Liver (tissue), 9 donors: ENCODE data around the gene MATN4. TPM values are rescaled to one million over a fixed set of nuclear protein-coding genes. Genes with fewer than 3 reads are reported as not detected.

ENCODE experiments used
- DNase-seq: peaks from one replicate; pipeline ENCODE4 v3.0.0-alpha.2; 2017; ENCODE audit warnings: low spot score
- H3K27ac ChIP-seq, 2 donors: one replicate each; pipeline ENCODE4 v1.7.0; 2013; ENCODE audit warnings: inconsistent platforms in 2 of 2, low read length in 2 of 2, control low read depth in 1 of 2, low read depth in 1 of 2, mild to moderate bottlenecking in 1 of 2
- H3K27me3 ChIP-seq, 4 donors: one replicate each; pipeline versions ENCODE4 v1.6.1 to v1.7.0; 2013; ENCODE audit warnings: low read length in 3 of 4, inconsistent platforms in 1 of 4, mild to moderate bottlenecking in 1 of 4, moderate library complexity in 1 of 4; ENCODE audit not compliant: control insufficient read depth in 4 of 4, insufficient read depth in 4 of 4
- H3K36me3 ChIP-seq, 4 donors: one replicate each; pipeline versions ENCODE4 v1.6.1 to v1.7.0; 2013; ENCODE audit warnings: low read length in 3 of 4, mild to moderate bottlenecking in 3 of 4, low read depth in 1 of 4, moderate library complexity in 1 of 4; ENCODE audit not compliant: control insufficient read depth in 4 of 4, insufficient read depth in 3 of 4
- H3K4me1 ChIP-seq, 4 donors: one replicate each; pipeline versions ENCODE4 v1.6.1 to v1.7.0; 2013; ENCODE audit warnings: low read length in 3 of 4, mild to moderate bottlenecking in 3 of 4, moderate library complexity in 1 of 4; ENCODE audit not compliant: control insufficient read depth in 4 of 4, insufficient read depth in 4 of 4
- H3K4me3 ChIP-seq, 3 donors: one replicate each; pipeline versions ENCODE4 v1.6.1 to v1.7.0; 2013; ENCODE audit warnings: low read length in 3 of 3, control low read depth in 1 of 3, low read depth in 1 of 3, mild to moderate bottlenecking in 1 of 3
- H3K9ac ChIP-seq, 2 donors: one replicate each; pipeline ENCODE4 v1.7.0; 2013; ENCODE audit warnings: low read length in 2 of 2, mild to moderate bottlenecking in 2 of 2, moderate library complexity in 2 of 2, control low read depth in 1 of 2, low read depth in 1 of 2
- H3K9me3 ChIP-seq, 4 donors: one replicate each; pipeline versions ENCODE4 v1.6.1 to v1.7.0; 2013; ENCODE audit warnings: low read length in 3 of 4; ENCODE audit not compliant: control insufficient read depth in 4 of 4
- ATF3 ChIP-seq: IDR thresholded peaks from 2 replicates; pipeline ENCODE4 v1.6.1; 2016; ENCODE audit warnings: antibody characterized with exemption
- EGR1 ChIP-seq, 2 donors: IDR thresholded peaks; 2 replicates each; pipeline ENCODE4 v1.6.1; 2016 to 2018; ENCODE audit warnings: antibody characterized with exemption in 2 of 2, low read depth in 2 of 2
- FOXA1 ChIP-seq: IDR thresholded peaks from 2 replicates; pipeline ENCODE4 v1.6.1; 2016; ENCODE audit warnings: antibody characterized with exemption
- FOXA2 ChIP-seq: IDR thresholded peaks from 2 replicates; pipeline ENCODE4 v1.6.1; 2016; ENCODE audit warnings: antibody characterized with exemption
- GABPA ChIP-seq, 2 donors: IDR thresholded peaks in 1 of 2; conservative IDR thresholded peaks in 1 of 2; 2 replicates each; pipeline ENCODE4 v1.6.1; 2016; ENCODE audit warnings: antibody characterized with exemption in 2 of 2, mild to moderate bottlenecking in 1 of 2, moderate library complexity in 1 of 2
- HNF4A ChIP-seq, 2 donors: conservative IDR thresholded peaks; 2 replicates each; pipeline ENCODE4 v1.6.1; 2016; ENCODE audit warnings: antibody characterized with exemption in 2 of 2, mild to moderate bottlenecking in 2 of 2
- HNF4G ChIP-seq: IDR thresholded peaks from 2 replicates; pipeline ENCODE4 v1.6.1; 2016; ENCODE audit warnings: antibody characterized with exemption
- JUND ChIP-seq, 2 donors: IDR thresholded peaks; 2 replicates each; pipeline ENCODE4 v1.6.1; 2016; ENCODE audit warnings: antibody characterized with exemption in 2 of 2
- MAX ChIP-seq: IDR thresholded peaks from 2 replicates; pipeline ENCODE4 v1.6.1; 2016; ENCODE audit warnings: antibody characterized with exemption
- NR2F2 ChIP-seq: IDR thresholded peaks from 2 replicates; pipeline ENCODE4 v1.6.1; 2016; ENCODE audit warnings: antibody characterized with exemption
- RAD21 ChIP-seq, 2 donors: IDR thresholded peaks; 2 replicates each; pipeline ENCODE4 v1.6.1; 2016; ENCODE audit warnings: antibody characterized with exemption in 2 of 2, mild to moderate bottlenecking in 2 of 2
- RXRA ChIP-seq, 2 donors: IDR thresholded peaks; 2 replicates each; pipeline ENCODE4 v1.6.1; 2017 to 2018; ENCODE audit warnings: antibody characterized with exemption in 2 of 2, mild to moderate bottlenecking in 1 of 2
- SP1 ChIP-seq: IDR thresholded peaks from 2 replicates; pipeline ENCODE4 v1.6.1; 2018; ENCODE audit warnings: antibody characterized with exemption, mild to moderate bottlenecking
- TAF1 ChIP-seq: conservative IDR thresholded peaks from 2 replicates; pipeline ENCODE4 v1.6.1; 2016; ENCODE audit warnings: antibody characterized with exemption, mild to moderate bottlenecking
- YY1 ChIP-seq: IDR thresholded peaks from 2 replicates; pipeline ENCODE4 v1.6.1; 2016; ENCODE audit warnings: antibody characterized with exemption, mild to moderate bottlenecking
- ZBTB33 ChIP-seq: IDR thresholded peaks from 2 replicates; pipeline ENCODE4 v1.6.1; 2016; ENCODE audit warnings: antibody characterized with exemption
- WGBS: extraction: QIAGEN DNeasy Blood & Tissue Kit; methylation state at CpG from one replicate; pipeline ENCODE4 v1.1.7; 2013; 5-methylcytosine and 5-hydroxymethylcytosine counted together
- polyA plus RNA-seq, 2 donors: library from polyadenylated mRNA; stranded (reverse) in 1 of 2; unstranded in 1 of 2; fragments of 200-250 nt in 1 of 2; fragments of >200 nt in 1 of 2; fragmentation: Nextera tagmentation in 1 of 2; extraction: Ambion mirVana in 1 of 2; gene quantifications; one replicate each; pipeline versions ENCODE4 v1.2.1 to v1.2.3, GENCODE V29; 2013 to 2015
- total RNA-seq, 2 donors: library from RNA; depleted of rRNA; stranded (reverse); fragments of >200 nt; gene quantifications; one replicate each; pipeline ENCODE4 v1.2.3, GENCODE V29; 2014
- TF ChIP-seq, protein P1 (sequence below): fragments of 150-350 bp; IDR thresholded peaks from 2 replicates; pipeline ENCODE4 v1.5.1; 2017; ENCODE audit warnings: improper control_type of control experiment, low read depth, low read length; ENCODE audit not compliant: missing input control
- donor health status: healthy.
- donor health status: healthy.
- donor health status: healthy.
- donor health status: healthy.
- donor health status: healthy.

Gene MATN4
- total and polyA plus RNA-seq, 4 donors, result 0.05 TPM; not detected in 3

GRCh38 chr20:45307076-45307640, 941 bp downstream of the MATN4 start (continued):
- TF ChIP-seq, protein P1, sequence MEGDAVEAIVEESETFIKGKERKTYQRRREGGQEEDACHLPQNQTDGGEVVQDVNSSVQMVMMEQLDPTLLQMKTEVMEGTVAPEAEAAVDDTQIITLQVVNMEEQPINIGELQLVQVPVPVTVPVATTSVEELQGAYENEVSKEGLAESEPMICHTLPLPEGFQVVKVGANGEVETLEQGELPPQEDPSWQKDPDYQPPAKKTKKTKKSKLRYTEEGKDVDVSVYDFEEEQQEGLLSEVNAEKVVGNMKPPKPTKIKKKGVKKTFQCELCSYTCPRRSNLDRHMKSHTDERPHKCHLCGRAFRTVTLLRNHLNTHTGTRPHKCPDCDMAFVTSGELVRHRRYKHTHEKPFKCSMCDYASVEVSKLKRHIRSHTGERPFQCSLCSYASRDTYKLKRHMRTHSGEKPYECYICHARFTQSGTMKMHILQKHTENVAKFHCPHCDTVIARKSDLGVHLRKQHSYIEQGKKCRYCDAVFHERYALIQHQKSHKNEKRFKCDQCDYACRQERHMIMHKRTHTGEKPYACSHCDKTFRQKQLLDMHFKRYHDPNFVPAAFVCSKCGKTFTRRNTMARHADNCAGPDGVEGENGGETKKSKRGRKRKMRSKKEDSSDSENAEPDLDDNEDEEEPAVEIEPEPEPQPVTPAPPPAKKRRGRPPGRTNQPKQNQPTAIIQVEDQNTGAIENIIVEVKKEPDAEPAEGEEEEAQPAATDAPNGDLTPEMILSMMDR, result no peak
- no peak for TF ChIP-seq EGR1 (IDR thresholded peaks at IDR 0.05; ENCODE audit: low read depth in 2 of 2)
- TF ChIP-seq HNF4A (conservative IDR thresholded peaks at IDR 0.05), result no peak
- no peak for TF ChIP-seq GABPA (IDR thresholded peaks at IDR 0.05 in 1 of 2, conservative IDR thresholded peaks at IDR 0.05 in 1 of 2)
- TF ChIP-seq SP1, result no peak
- TF ChIP-seq RXRA (IDR thresholded peaks at IDR 0.05), result no peak
- TF ChIP-seq NR2F2, result no peak
- no peak for TF ChIP-seq JUND (IDR thresholded peaks at IDR 0.05)
- no peak for TF ChIP-seq HNF4G
- TF ChIP-seq FOXA1, result no peak
- TF ChIP-seq TAF1, result no peak
- TF ChIP-seq MAX, result no peak
- TF ChIP-seq RAD21 (IDR thresholded peaks at IDR 0.05), result no peak
- no peak for TF ChIP-seq FOXA2

DNA sequence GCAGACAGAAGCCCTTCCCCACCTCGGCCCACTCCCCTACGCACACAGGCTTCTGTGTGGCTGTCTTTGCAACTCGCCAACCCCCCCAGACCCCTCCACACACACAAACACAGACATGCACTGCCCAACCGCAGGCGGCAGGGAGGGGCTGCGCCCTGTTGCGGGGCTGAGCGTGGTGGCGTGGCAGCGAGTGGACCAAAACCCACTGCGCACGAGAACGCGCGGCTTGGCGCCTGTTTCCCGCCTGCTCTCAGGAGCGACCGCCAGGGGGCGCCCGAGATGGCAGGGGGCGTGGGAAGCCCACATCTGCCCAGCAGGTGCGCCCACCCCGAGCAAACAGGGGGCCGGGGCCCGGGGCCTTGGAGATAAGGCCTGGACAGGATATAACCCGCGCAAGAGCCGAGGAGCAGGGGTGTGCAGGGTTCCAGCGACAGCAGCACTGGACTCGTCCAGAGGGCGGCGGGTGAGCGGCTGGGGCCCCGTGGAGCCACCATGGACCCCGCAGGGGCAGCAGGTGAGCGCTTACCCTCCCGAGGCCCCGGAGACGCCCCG, 1.6 kb downstream of the MATN4 start, which contains the start of gene RBPJL:
RBPJL (plus strand) TSS at position 410 of the 552 bp plus-strand sequence; CDS start at position 493, 83 bp downstream.
- Histone ChIP-seq H3K4me3 (no peak within 1 kb of the TSS), H3K9me3 (no peaks in the 10 kb centered on the region), H3K9ac (no peak within 1 kb of the TSS), H3K27ac (no peak within 1 kb of the TSS), H3K4me1 (peaks cover 0 to 4% (median under 1%) of the 10 kb centered on the region in 4 donors), H3K36me3 (no peaks in the 10 kb centered on the region), H3K27me3 (peaks cover 0 to 5% (median 3%) of the 10 kb centered on the region in 4 donors)
- DNase-seq, result no peak
- TF ChIP-seq RAD21 (IDR thresholded peaks at IDR 0.05) (peak in 1 of 2 donors; percentile 52), HNF4G (no peak)
- TF ChIP-seq, protein P1, result peak; percentile 51
- WGBS, result 20% methylated on average over 41 of the region's 41 CpGs

DNA sequence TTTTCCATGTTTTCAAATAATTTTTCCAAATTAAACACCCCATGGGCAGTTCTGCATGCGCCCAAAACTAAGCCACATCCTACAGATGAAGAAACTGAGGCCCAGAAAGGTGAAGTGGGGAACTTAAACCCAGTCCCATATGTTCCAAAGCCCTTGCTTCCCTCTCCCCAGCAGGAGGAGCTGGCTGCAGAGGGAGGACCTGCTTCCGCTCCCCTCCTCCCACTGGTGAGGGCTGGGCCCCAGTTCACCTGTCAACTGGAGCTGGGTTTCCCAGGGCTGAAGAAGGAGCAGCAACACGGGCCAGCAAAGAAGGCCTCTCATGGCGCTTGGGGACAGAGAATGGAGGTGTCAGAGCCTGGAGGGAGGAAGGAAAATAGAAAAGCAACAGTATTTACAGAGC, 2.8 kb downstream of the MATN4 start:
- WGBS, result 72% methylated on average over 4 of the region's 4 CpGs
- no peaks in the 10 kb centered on the region for H3K36me3 ChIP-seq
- H3K9me3 ChIP-seq, result no peaks in the 10 kb centered on the region
- H3K9ac ChIP-seq, result no peak overlapping the region
- DNase-seq, result no peak
- no peak overlapping the region for H3K4me3 ChIP-seq
- H3K27me3 ChIP-seq, result peaks cover 0 to 5% (median 3%) of the 10 kb centered on the region in 4 donors
- H3K4me1 ChIP-seq, result peaks cover 0 to 4% (median 0%) of the 10 kb centered on the region in 4 donors
- no peak overlapping the region for H3K27ac ChIP-seq
- TF ChIP-seq YY1, result no peak
- no peak for TF ChIP-seq ZBTB33
- TF ChIP-seq GABPA (IDR thresholded peaks at IDR 0.05 in 1 of 2, conservative IDR thresholded peaks at IDR 0.05 in 1 of 2), result no peak
- no peak for TF ChIP-seq EGR1 (IDR thresholded peaks at IDR 0.05; ENCODE audit: low read depth in 2 of 2)
- no peak for TF ChIP-seq NR2F2
- TF ChIP-seq HNF4A (conservative IDR thresholded peaks at IDR 0.05), result no peak
- no peak for TF ChIP-seq SP1
- TF ChIP-seq JUND (IDR thresholded peaks at IDR 0.05), result no peak
- no peak for TF ChIP-seq FOXA1
- no peak for TF ChIP-seq MAX
- TF ChIP-seq HNF4G, result no peak
- TF ChIP-seq FOXA2, result no peak
- TF ChIP-seq, protein P1, result no peak
- TF ChIP-seq TAF1, result no peak
- no peak for TF ChIP-seq ATF3
- no peak for TF ChIP-seq RAD21 (IDR thresholded peaks at IDR 0.05)
